NOMO-1 treated with DMSO at 0.1 percent for 48 hours (cell line): ENCODE results near the gene NLGN3.
A peak's percentile ranks its signal among the peaks of the same experiment; 100 is the strongest.
"Not testable (repeated sequence)": the region's sequence is repeated elsewhere in the genome, so short reads cannot be mapped to it uniquely, and the experiment has no call there.

Experiments used
- DNase-seq: peaks from one replicate; lab custom pipeline; 2025; ENCODE audit not compliant: unreplicated experiment; lab: John Stamatoyannopoulos, UW

NLGN3 gene

GRCh38 chrX:71168134-71168533 lies 23.5 kb downstream of the NLGN3 start:
- no peak for DNase-seq

- no peak for DNase-seq
These were observed 24.9 kb downstream of the NLGN3 start for GRCh38 chrX:71169586-71169985.

- no peak for DNase-seq
These were observed 26.0 kb downstream of the NLGN3 start for GRCh38 chrX:71170660-71171059.

- peak; percentile 51 for DNase-seq
These were observed 26.6 kb downstream of the NLGN3 start for GRCh38 chrX:71171110-71171801.

- DNase-seq = no peak
These were observed 28.8 kb downstream of the NLGN3 start for GRCh38 chrX:71173440-71173839.

- no peak for DNase-seq
These were observed 30.2 kb downstream of the NLGN3 start for GRCh38 chrX:71174795-71175194.

- no peak for DNase-seq
These were observed 30.9 kb downstream of the NLGN3 start for GRCh38 chrX:71175531-71175930.

GRCh38 chrX:71177327-71177726 lies 32.7 kb downstream of the NLGN3 start:
- no peak for DNase-seq

- DNase-seq = peak; percentile 38
These were observed 34.3 kb downstream of the NLGN3 start for GRCh38 chrX:71178908-71179307.

- not testable (repeated sequence) for DNase-seq
These were observed 36.1 kb downstream of the NLGN3 start for GRCh38 chrX:71180579-71181265.

- no peak for DNase-seq
These were observed 36.9 kb downstream of the NLGN3 start for GRCh38 chrX:71181558-71181909.

GRCh38 chrX:71181910-71182799 lies 37.5 kb downstream of the NLGN3 start:
- peak; percentile 88 for DNase-seq

GRCh38 chrX:71182871-71183270 lies 38.2 kb downstream of the NLGN3 start:
- no peak for DNase-seq

- DNase-seq = no peak
These were observed 38.7 kb downstream of the NLGN3 start for GRCh38 chrX:71183341-71183740.

- no peak for DNase-seq
These were observed 39.5 kb downstream of the NLGN3 start for GRCh38 chrX:71184092-71184491.

GRCh38 chrX:71184803-71185495 lies 40.3 kb downstream of the NLGN3 start:
- no peak for DNase-seq

- DNase-seq = no peak
These were observed 46.6 kb downstream of the NLGN3 start for GRCh38 chrX:71191248-71191647.

- peak; percentile 24 for DNase-seq
These were observed 51.5 kb downstream of the NLGN3 start for GRCh38 chrX:71195964-71196649.

- peak; percentile 88 for DNase-seq
These were observed 53.4 kb downstream of the NLGN3 start for GRCh38 chrX:71198066-71198465.

GRCh38 chrX:71199252-71200008 lies 54.8 kb downstream of the NLGN3 start:
- no peak for DNase-seq
